ENCODE results near the gene COL6A1. TPM values are rescaled to one million over a fixed set of nuclear protein-coding genes. Genes with fewer than 3 reads are reported as not detected.

COL6A1 gene
- total RNA-seq, 1 experiment from 2014 or later: 193 TPM

DNA sequence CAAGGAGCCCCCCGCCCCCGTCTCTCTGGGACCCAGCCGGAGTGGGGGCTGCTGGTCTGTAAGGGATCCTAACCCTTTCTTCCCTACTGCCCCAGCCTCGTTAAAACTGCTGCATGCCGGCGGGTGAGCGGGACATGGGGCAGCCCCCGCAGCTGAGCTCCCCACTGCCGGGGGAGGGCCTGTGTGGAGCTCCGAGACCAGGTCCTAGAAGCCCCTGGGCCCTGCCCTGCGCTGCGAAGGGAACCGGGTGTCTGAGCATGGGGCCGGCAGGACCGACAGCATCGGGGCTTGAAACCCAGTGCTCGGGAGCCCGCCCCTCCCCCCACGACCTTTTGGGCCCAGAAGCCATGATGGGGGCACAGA, 9.2 kb upstream of the COL6A1 start:
- Histone ChIP-seq H4K5ac (ENCODE audit: insufficient read length, low read depth, low read length) (no peak overlapping the region), H3T11ph (ENCODE audit: low read length) (no peak overlapping the region), H3K56ac (ENCODE audit: insufficient read length, low read depth, low read length) (no peak overlapping the region), H2AFZ (ENCODE audit: low read length) (no peak overlapping the region), H2BK5ac (ENCODE audit: insufficient read length, low read length) (no peak overlapping the region), H3K4me2 (ENCODE audit: insufficient read depth, insufficient read length, low read length) (no peak overlapping the region), H3K79me2 (ENCODE audit: insufficient read depth, low read length) (no peaks in the 10 kb centered on the region), H2BK120ac (ENCODE audit: low read depth, low read length, poor library complexity, severe bottlenecking) (no peak overlapping the region), H3K4me1 (ENCODE audit: insufficient read depth, low read length) (no peaks in the 10 kb centered on the region; the same call in 1 of the 2 replicates), H4K91ac (ENCODE audit: insufficient read length, low read depth, low read length) (no peak overlapping the region), H3K79me1 (ENCODE audit: insufficient read depth, low read depth, low read length, poor library complexity, severe bottlenecking) (no peaks in the 10 kb centered on the region), H3K23ac (ENCODE audit: insufficient read length, low read depth, low read length) (no peak overlapping the region), H3K27me3 (ENCODE audit: insufficient read depth, low read length) (no peaks in the 10 kb centered on the region), H3K27ac (ENCODE audit: insufficient read length, low read depth, low read length) (no peak overlapping the region), H4K20me1 (ENCODE audit: control insufficient read depth, insufficient read depth, insufficient read length) (no peaks in the 10 kb centered on the region), H2BK20ac (ENCODE audit: low read depth, low read length, poor library complexity, severe bottlenecking) (no peak overlapping the region), H4K8ac (replicated peaks; ENCODE audit: insufficient read length, low read depth, low read length) (no peak overlapping the region), H2AK5ac (ENCODE audit: insufficient read length, low read length) (no peak overlapping the region), H3K9ac (ENCODE audit: extremely low read depth, insufficient read length, low read length) (no peak overlapping the region), H3K23me2 (ENCODE audit: insufficient read length, low read depth, low read length, poor library complexity, severe bottlenecking) (peaks cover 26% of the 10 kb centered on the region), H2BK12ac (ENCODE audit: insufficient read length, low read depth, low read length) (no peak overlapping the region), H3K4ac (ENCODE audit: low read depth, low read length) (no peak overlapping the region), H3K18ac (ENCODE audit: insufficient read length, low read depth, low read length) (no peak overlapping the region), H3K9me3 (ENCODE audit: control insufficient read depth, low read depth, low read length) (no peaks in the 10 kb centered on the region), H3K14ac (ENCODE audit: insufficient read depth, low read length) (peak overlapping the region; percentile 32; the same call in 1 of the 2 replicates), H2BK15ac (ENCODE audit: low read depth, low read length) (no peak overlapping the region)
- Mint-ChIP-seq H3K4me3 (peak overlapping the region in 1 of 2 experiments; percentile 30; a peak in 1 of 5 replicates), H3K27ac (no peak overlapping the region), H3K27me3 (ENCODE audit: low read depth) (peaks cover 8% of the 10 kb centered on the region), H3K36me3 (ENCODE audit: insufficient read depth in 1 of 3, low read depth in 3 of 3) (no peaks in the 10 kb centered on the region), H3K4me1 (peaks cover 18 to 20% of the 10 kb centered on the region in 2 experiments), H3K9me3 (no peaks in the 10 kb centered on the region; a peak in 1 of 5 replicates)
- no peak for DNase-seq
- TF ChIP-seq, protein P1, sequence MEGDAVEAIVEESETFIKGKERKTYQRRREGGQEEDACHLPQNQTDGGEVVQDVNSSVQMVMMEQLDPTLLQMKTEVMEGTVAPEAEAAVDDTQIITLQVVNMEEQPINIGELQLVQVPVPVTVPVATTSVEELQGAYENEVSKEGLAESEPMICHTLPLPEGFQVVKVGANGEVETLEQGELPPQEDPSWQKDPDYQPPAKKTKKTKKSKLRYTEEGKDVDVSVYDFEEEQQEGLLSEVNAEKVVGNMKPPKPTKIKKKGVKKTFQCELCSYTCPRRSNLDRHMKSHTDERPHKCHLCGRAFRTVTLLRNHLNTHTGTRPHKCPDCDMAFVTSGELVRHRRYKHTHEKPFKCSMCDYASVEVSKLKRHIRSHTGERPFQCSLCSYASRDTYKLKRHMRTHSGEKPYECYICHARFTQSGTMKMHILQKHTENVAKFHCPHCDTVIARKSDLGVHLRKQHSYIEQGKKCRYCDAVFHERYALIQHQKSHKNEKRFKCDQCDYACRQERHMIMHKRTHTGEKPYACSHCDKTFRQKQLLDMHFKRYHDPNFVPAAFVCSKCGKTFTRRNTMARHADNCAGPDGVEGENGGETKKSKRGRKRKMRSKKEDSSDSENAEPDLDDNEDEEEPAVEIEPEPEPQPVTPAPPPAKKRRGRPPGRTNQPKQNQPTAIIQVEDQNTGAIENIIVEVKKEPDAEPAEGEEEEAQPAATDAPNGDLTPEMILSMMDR (conservative IDR thresholded peaks at IDR 0.05): no peak
- WGBS (ENCODE audit: extremely low coverage, insufficient read length, low lambda C conversion rate): no CpG with 5 or more reads among the region's 19 CpGs
